Measurements from ENCODE around the gene RASL12. TPM values are rescaled to one million over a fixed set of nuclear protein-coding genes. Genes with fewer than 3 reads are reported as not detected.

RASL12 gene
- total and polyA plus RNA-seq, 2 donors (not counting 1 experiment from before 2014, with no cell fraction given): 9.1 to 50.5 TPM

DNA sequence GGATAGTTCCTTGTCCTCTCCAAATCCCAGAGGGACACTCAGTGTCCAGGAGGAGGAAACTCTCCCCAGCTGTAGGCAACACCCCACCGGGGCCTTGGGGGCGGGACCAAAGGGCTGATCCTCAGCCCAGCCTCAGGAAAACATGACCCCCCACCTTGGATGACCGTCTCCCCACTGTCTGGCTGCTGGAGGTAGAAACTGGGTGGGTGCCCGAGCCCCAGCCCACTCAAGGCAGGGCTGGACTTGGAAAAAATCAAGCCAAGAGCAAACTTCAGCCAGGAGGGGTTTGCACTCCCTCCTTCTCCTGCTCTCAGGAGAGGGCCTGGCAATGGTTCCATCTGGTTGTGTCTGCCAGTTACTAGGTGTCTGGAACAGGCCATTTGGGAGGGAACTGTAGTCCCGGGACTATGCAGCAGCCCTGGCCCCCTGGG is 3.6 kb upstream of the RASL12 start:
- Histone ChIP-seq H3K27ac (ENCODE audit: insufficient read depth, low read length) (no peak overlapping the region), H3K9ac (ENCODE audit: insufficient read depth, low read length) (no peak overlapping the region), H3K4me1 (ENCODE audit: control insufficient read depth, extremely low read depth, insufficient read depth, low read length) (peaks cover 44% of the 10 kb centered on the region), H4K20me1 (ENCODE audit: control insufficient read depth, extremely low read depth, insufficient read depth, low read length) (no peaks in the 10 kb centered on the region), H3K9me3 (ENCODE audit: control insufficient read depth, insufficient read depth, low read depth, low read length) (no peaks in the 10 kb centered on the region), H3K4me2 (ENCODE audit: extremely low read depth, insufficient read depth, low read length) (no peak overlapping the region), H3K79me2 (ENCODE audit: control insufficient read depth, insufficient read depth, low read length) (no peaks in the 10 kb centered on the region), H3K36me3 (ENCODE audit: control insufficient read depth, insufficient read depth, low read length) (no peaks in the 10 kb centered on the region), H2AFZ (ENCODE audit: low read length) (no peak overlapping the region), H3K4me3 (replicated peaks in 1 of 4; ENCODE audit: control extremely low read depth in 1 of 4, insufficient read depth in 1 of 4, low read depth in 3 of 4, low read length in 4 of 4) (no peak overlapping the region), H3K27me3 (ENCODE audit: control insufficient read depth, insufficient read depth, low read length) (peaks cover 4% of the 10 kb centered on the region)
- DNase-seq (ENCODE audit: low read depth in 2 of 2): no peak
- no peak for TF ChIP-seq EZH2 (IDR thresholded peaks at IDR 0.05; ENCODE audit: low read length, missing control alignments)
- TF ChIP-seq, protein P1, sequence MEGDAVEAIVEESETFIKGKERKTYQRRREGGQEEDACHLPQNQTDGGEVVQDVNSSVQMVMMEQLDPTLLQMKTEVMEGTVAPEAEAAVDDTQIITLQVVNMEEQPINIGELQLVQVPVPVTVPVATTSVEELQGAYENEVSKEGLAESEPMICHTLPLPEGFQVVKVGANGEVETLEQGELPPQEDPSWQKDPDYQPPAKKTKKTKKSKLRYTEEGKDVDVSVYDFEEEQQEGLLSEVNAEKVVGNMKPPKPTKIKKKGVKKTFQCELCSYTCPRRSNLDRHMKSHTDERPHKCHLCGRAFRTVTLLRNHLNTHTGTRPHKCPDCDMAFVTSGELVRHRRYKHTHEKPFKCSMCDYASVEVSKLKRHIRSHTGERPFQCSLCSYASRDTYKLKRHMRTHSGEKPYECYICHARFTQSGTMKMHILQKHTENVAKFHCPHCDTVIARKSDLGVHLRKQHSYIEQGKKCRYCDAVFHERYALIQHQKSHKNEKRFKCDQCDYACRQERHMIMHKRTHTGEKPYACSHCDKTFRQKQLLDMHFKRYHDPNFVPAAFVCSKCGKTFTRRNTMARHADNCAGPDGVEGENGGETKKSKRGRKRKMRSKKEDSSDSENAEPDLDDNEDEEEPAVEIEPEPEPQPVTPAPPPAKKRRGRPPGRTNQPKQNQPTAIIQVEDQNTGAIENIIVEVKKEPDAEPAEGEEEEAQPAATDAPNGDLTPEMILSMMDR (conservative IDR thresholded peaks at IDR 0.05 in 1 of 2, IDR thresholded peaks at IDR 0.05 in 1 of 2; ENCODE audit: low read depth in 1 of 2, low read length in 2 of 2): no peak

DNA sequence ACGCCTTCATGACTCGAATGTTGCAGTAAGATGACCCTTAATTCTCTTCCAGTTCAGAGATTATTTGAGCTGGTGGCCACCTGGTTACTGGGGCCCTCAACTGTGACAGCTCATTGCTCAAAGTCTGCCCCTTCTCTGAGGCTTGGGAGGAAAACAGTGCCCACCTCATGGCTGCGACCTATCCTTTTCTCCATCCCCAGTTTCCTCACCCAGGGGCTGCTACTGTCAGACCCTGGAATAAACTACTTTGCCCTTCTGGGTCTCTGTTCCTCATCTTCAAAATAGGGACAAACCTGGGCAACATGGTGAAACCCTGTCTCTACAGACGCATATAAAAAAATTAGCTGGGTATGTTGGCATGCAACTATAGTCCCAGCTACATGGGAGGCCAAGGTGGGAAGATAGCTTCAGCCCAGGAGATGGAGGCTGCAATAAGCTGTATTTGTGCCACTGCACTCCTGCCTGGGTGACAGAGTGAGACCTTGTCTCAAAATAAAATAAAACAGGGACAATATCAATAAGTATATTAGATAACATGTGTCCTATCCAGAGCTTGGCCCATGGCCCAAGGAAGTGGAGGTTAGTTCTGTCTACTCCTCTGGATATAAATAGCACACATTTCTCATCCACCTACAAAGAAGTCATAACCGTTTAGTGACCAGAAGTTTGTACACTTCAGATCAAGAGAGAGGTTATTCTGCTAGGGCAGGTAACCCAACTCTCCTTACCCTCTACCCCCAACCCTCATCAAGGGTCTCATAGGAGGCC is 2.2 kb upstream of the RASL12 start:
- Histone ChIP-seq H3K9ac (ENCODE audit: insufficient read depth, low read length) (no peak overlapping the region), H3K27me3 (ENCODE audit: control insufficient read depth, insufficient read depth, low read length) (peaks cover 7% of the 10 kb centered on the region), H3K36me3 (ENCODE audit: control insufficient read depth, insufficient read depth, low read length) (no peaks in the 10 kb centered on the region), H4K20me1 (ENCODE audit: control insufficient read depth, extremely low read depth, insufficient read depth, low read length) (no peaks in the 10 kb centered on the region), H3K4me3 (replicated peaks in 1 of 4; ENCODE audit: control extremely low read depth in 1 of 4, insufficient read depth in 1 of 4, low read depth in 3 of 4, low read length in 4 of 4) (no peak overlapping the region), H3K79me2 (ENCODE audit: control insufficient read depth, insufficient read depth, low read length) (no peaks in the 10 kb centered on the region), H3K4me2 (ENCODE audit: extremely low read depth, insufficient read depth, low read length) (peak overlapping the region; percentile 47), H3K4me1 (ENCODE audit: control insufficient read depth, extremely low read depth, insufficient read depth, low read length) (peaks cover 44% of the 10 kb centered on the region), H2AFZ (ENCODE audit: low read length) (no peak overlapping the region), H3K9me3 (ENCODE audit: control insufficient read depth, insufficient read depth, low read depth, low read length) (no peaks in the 10 kb centered on the region), H3K27ac (ENCODE audit: insufficient read depth, low read length) (peak overlapping the region; percentile 68)
- no peak for DNase-seq (ENCODE audit: low read depth in 2 of 2)
- TF ChIP-seq, protein P1 (conservative IDR thresholded peaks at IDR 0.05 in 1 of 2, IDR thresholded peaks at IDR 0.05 in 1 of 2; ENCODE audit: low read depth in 1 of 2, low read length in 2 of 2): no peak
- no peak for TF ChIP-seq EZH2 (IDR thresholded peaks at IDR 0.05; ENCODE audit: low read length, missing control alignments)

- no peak overlapping the region for H3K4me3 ChIP-seq (replicated peaks in 1 of 4; ENCODE audit: control extremely low read depth in 1 of 4, insufficient read depth in 1 of 4, low read depth in 3 of 4, low read length in 4 of 4)
- H3K4me2 ChIP-seq (ENCODE audit: extremely low read depth, insufficient read depth, low read length): no peak overlapping the region
- no peak for TF ChIP-seq EZH2 (IDR thresholded peaks at IDR 0.05; ENCODE audit: low read length, missing control alignments)
- H3K79me2 ChIP-seq (ENCODE audit: control insufficient read depth, insufficient read depth, low read length): no peaks in the 10 kb centered on the region
- no peak overlapping the region for H2AFZ ChIP-seq (ENCODE audit: low read length)
- peaks cover 9% of the 10 kb centered on the region for H3K27me3 ChIP-seq (ENCODE audit: control insufficient read depth, insufficient read depth, low read length)
- peaks cover 44% of the 10 kb centered on the region for H3K4me1 ChIP-seq (ENCODE audit: control insufficient read depth, extremely low read depth, insufficient read depth, low read length)
- H3K9me3 ChIP-seq (ENCODE audit: control insufficient read depth, insufficient read depth, low read depth, low read length): no peaks in the 10 kb centered on the region
- peak overlapping the region; percentile 78 for H3K27ac ChIP-seq (ENCODE audit: insufficient read depth, low read length)
- H3K36me3 ChIP-seq (ENCODE audit: control insufficient read depth, insufficient read depth, low read length): no peaks in the 10 kb centered on the region
- DNase-seq (ENCODE audit: low read depth in 2 of 2): peak; percentile 95 to 100
- no peak overlapping the region for H3K9ac ChIP-seq (ENCODE audit: insufficient read depth, low read length)
- no peaks in the 10 kb centered on the region for H4K20me1 ChIP-seq (ENCODE audit: control insufficient read depth, extremely low read depth, insufficient read depth, low read length)
These were observed 1.4 kb upstream of the RASL12 start for GRCh38 chr15:65069179-65069578.

All from fibroblast of lung (primary cell).